A673 (cell line): ENCODE data around the gene PTPRK. TPM values are rescaled to one million over a fixed set of nuclear protein-coding genes. Genes with fewer than 3 reads are reported as not detected.

ENCODE experiments used
- BruUV-seq: library from RNA; stranded (reverse); fragments of 400-500 nt; replicated peaks from 2 replicates; lab custom pipeline; 2021; lab: Mats Ljungman, UMichigan
- CTCF ChIA-PET: fragments of 300-600 bp; sonication (Branson Sonifier 250); formaldehyde crosslinking; loops from one replicate; lab custom pipeline; 2022; ENCODE audit warnings: antibody characterized with exemption; lab: Charles Lee
- POLR2A ChIA-PET: fragments of 300-600 bp; sonication (Branson Sonifier 250); formaldehyde crosslinking; loops from one replicate; lab custom pipeline; 2022; ENCODE audit warnings: antibody characterized with exemption; ENCODE audit not compliant: low non-redundant PET; lab: Charles Lee
- DNase-seq: peaks from one replicate; pipeline ENCODE4 v3.0.0-alpha.2; 2015; ENCODE audit warnings: low spot score
- H3K27ac ChIP-seq: fragments of 200-600 bp; sonication (generic); 2 replicates; pipeline ENCODE4 v1.5.1; 2016; ENCODE audit warnings: mixed run types, low read depth, mild to moderate bottlenecking, mixed read lengths, antibody characterized with exemption, low read length; ENCODE audit not compliant: poor library complexity, severe bottlenecking
- H3K27me3 ChIP-seq: fragments of 200-600 bp; sonication (generic); replicated peaks from 2 replicates; pipeline ENCODE4 v1.6.1; 2017; ENCODE audit warnings: mixed run types, low read depth, mild to moderate bottlenecking, mixed read lengths, antibody characterized with exemption, low read length; ENCODE audit not compliant: insufficient read depth, poor library complexity
- H3K36me3 ChIP-seq: fragments of 200-600 bp; sonication (generic); 2 replicates; pipeline ENCODE4 v1.6.1; 2016; ENCODE audit warnings: mixed run types, mild to moderate bottlenecking, mixed read lengths, antibody characterized with exemption, low read length; ENCODE audit not compliant: insufficient read depth, poor library complexity, severe bottlenecking
- H3K4me1 ChIP-seq: fragments of 200-600 bp; sonication (generic); 2 replicates; pipeline ENCODE4 v1.6.1; 2017; ENCODE audit warnings: mixed run types, mild to moderate bottlenecking, mixed read lengths, antibody characterized with exemption, low read length; ENCODE audit not compliant: insufficient read depth, poor library complexity, severe bottlenecking
- H3K4me3 ChIP-seq: fragments of 200-600 bp; sonication (generic); 2 replicates; pipeline ENCODE4 v1.5.1; 2016; ENCODE audit warnings: low read depth, mixed run types, mild to moderate bottlenecking, mixed read lengths, low read length; ENCODE audit not compliant: poor library complexity, severe bottlenecking
- H3K9me3 ChIP-seq: fragments of 200-600 bp; sonication (generic); 2 replicates; pipeline ENCODE4 v1.6.1; 2016; ENCODE audit warnings: mixed run types, low read depth, mild to moderate bottlenecking, mixed read lengths, antibody characterized with exemption, low read length; ENCODE audit not compliant: poor library complexity, severe bottlenecking
- EZH2 ChIP-seq: fragments of 200-600 bp; sonication (generic); IDR thresholded peaks from 2 replicates; pipeline ENCODE4 v1.6.1; 2017; ENCODE audit warnings: borderline replicate concordance, low read depth, mild to moderate bottlenecking, mixed read lengths, antibody characterized with exemption, low read length; ENCODE audit not compliant: poor library complexity, severe bottlenecking
- intact Hi-C: fragments of 100-400 bp; cut with micrococcal nuclease; formaldehyde crosslinking; loops from one replicate; pipeline ENCODE4 v1.10.0; 2022; ENCODE audit not compliant: unreplicated experiment
- total RNA-seq: library from RNA; stranded (reverse); gene quantifications from 2 replicates; pipeline ENCODE4 v1.2.3, GENCODE V29; 2021
- TF ChIP-seq, protein P1 (sequence below): fragments of 300-800, 200-600 bp; sonication (generic); conservative IDR thresholded peaks from 2 replicates; pipeline ENCODE4 v1.5.1; 2017; ENCODE audit warnings: low read depth, mild to moderate bottlenecking, antibody characterized with exemption, low read length, moderate library complexity, mixed read lengths

Gene PTPRK
- total RNA-seq, 1 experiment from 2014 or later, result 77.3 TPM

DNA sequence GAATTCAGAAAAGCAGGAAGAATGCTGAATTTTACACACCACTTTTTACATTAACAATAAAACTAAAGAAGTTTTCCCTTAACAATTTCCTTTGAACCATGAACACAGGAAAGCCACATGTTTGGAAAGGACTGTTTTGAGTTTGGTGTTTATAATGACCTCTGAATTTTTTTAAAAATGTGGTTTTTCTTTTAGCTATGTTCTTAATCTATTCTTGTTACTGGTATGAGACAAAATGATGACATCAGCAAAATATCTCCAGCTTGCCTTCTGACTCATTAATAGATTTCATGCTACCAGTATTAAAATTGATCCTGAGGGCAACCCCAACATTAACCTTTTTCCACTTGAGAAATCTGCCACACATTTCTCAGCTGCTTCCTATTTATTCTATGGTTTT lies 402.0 kb downstream of the PTPRK start:
- H3K4me3 ChIP-seq, result no peak overlapping the region
- BruUV-seq, result no TSS peak
- ChIA-PET CTCF (no interaction called here), POLR2A (no interaction called here)
- no peaks in the 10 kb centered on the region for H3K9me3 ChIP-seq
- DNase-seq, result no peak
- no peaks in the 10 kb centered on the region for H3K36me3 ChIP-seq
- intact Hi-C loops, result no loop called here
- no peaks in the 10 kb centered on the region for H3K4me1 ChIP-seq
- no peaks in the 10 kb centered on the region for H3K27me3 ChIP-seq
- TF ChIP-seq, protein P1, sequence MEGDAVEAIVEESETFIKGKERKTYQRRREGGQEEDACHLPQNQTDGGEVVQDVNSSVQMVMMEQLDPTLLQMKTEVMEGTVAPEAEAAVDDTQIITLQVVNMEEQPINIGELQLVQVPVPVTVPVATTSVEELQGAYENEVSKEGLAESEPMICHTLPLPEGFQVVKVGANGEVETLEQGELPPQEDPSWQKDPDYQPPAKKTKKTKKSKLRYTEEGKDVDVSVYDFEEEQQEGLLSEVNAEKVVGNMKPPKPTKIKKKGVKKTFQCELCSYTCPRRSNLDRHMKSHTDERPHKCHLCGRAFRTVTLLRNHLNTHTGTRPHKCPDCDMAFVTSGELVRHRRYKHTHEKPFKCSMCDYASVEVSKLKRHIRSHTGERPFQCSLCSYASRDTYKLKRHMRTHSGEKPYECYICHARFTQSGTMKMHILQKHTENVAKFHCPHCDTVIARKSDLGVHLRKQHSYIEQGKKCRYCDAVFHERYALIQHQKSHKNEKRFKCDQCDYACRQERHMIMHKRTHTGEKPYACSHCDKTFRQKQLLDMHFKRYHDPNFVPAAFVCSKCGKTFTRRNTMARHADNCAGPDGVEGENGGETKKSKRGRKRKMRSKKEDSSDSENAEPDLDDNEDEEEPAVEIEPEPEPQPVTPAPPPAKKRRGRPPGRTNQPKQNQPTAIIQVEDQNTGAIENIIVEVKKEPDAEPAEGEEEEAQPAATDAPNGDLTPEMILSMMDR, result no peak
- TF ChIP-seq EZH2, result no peak
- H3K27ac ChIP-seq, result no peak overlapping the region

DNA sequence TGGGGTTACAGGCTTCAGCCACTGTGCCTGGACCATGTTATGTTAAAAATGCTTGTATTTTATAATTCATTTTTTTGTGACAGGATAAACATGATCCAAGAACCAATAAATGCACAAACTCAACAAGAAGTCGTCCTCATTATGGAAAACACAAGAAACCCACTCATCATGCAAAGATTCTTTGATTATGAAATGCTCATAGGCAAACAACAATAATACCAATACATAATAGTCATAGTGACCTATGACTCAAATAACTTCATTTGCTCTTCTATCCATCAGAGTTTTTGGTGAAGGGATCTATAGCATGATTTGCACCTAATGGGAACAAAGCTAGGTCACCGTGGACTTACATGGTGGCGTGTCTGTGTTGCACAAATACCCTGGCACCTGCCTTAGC lies 402.5 kb downstream of the PTPRK start:
- ChIA-PET POLR2A (no interaction called here), CTCF (no interaction called here)
- BruUV-seq, result no TSS peak
- no peak for DNase-seq
- H3K9me3 ChIP-seq, result no peaks in the 10 kb centered on the region
- no peaks in the 10 kb centered on the region for H3K4me1 ChIP-seq
- TF ChIP-seq, protein P1, result no peak
- no peak for TF ChIP-seq EZH2
- no peaks in the 10 kb centered on the region for H3K36me3 ChIP-seq
- intact Hi-C loops, result no loop called here
- no peak overlapping the region for H3K27ac ChIP-seq
- H3K4me3 ChIP-seq, result no peak overlapping the region
- H3K27me3 ChIP-seq, result no peaks in the 10 kb centered on the region

DNA sequence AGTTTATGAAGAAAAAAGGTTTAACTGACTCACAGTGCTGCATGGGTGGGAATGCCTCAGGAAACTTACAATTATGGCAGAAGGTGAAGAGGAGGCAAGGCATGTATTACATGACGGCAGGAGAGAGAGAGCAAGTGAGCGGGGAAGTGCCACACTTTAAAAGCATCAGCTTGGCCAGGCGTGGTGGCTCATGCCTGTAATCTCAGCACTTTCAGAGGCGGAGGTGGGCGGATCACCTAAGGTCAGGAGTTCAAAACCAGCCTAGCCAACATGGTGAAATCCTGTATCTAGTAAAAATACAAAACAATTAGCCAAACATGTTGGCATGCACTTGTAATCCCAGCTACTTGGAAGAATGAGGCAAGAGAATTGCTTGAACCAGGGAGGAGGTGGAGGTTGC lies 406.2 kb downstream of the PTPRK start:
- Histone ChIP-seq H3K4me1 (no peaks in the 10 kb centered on the region), H3K27ac (no peak overlapping the region), H3K9me3 (no peaks in the 10 kb centered on the region), H3K4me3 (no peak overlapping the region), H3K27me3 (no peaks in the 10 kb centered on the region), H3K36me3 (no peaks in the 10 kb centered on the region)
- intact Hi-C loops, result no loop called here
- no TSS peak for BruUV-seq
- POLR2A ChIA-PET, result no interaction called here
- no peak for DNase-seq
- CTCF ChIA-PET, result no interaction called here
- TF ChIP-seq EZH2, result no peak
- TF ChIP-seq, protein P1, result no peak
